Adrenal gland (tissue), 12 donors: Measurements from ENCODE around the gene CD44. TPM values are rescaled to one million over a fixed set of nuclear protein-coding genes. Genes with fewer than 3 reads are reported as not detected.

ENCODE experiments used
- DNase-seq, 7 donors: peaks; one replicate each; pipeline ENCODE4 v3.0.0-alpha.2; 2019 to 2020
- H3K27ac ChIP-seq, 5 donors: fragments of 200-600 bp; sonication (generic) in 4 of 5; 1 replicate in 3 of 5; 2 replicates in 2 of 5; pipeline versions ENCODE4 v1.5.1 to v1.8.0; 2016 to 2020; ENCODE audit warnings: mild to moderate bottlenecking in 1 of 5
- H3K27me3 ChIP-seq: fragments of 200-600 bp; 2 replicates; pipeline ENCODE4 v1.8.0; 2021
- H3K36me3 ChIP-seq, 2 donors: fragments of 200-600 bp; replicated peaks in 1 of 2; 1 replicate in 1 of 2; 2 replicates in 1 of 2; pipeline versions ENCODE4 v1.5.1 to v1.8.0; 2018 to 2022
- H3K4me1 ChIP-seq, 2 donors: fragments of 200-600 bp; replicated peaks in 1 of 2; 1 replicate in 1 of 2; 2 replicates in 1 of 2; pipeline versions ENCODE4 v1.5.1 to v1.8.0; 2018 to 2021
- H3K4me3 ChIP-seq, 4 donors: fragments of 200-600 bp; sonication (generic) in 3 of 4; one replicate each; pipeline ENCODE4 v1.5.1; 2016 to 2018
- H3K9me3 ChIP-seq, 3 donors: fragments of 200-600 bp; sonication (generic) in 1 of 3; replicated peaks in 1 of 3; 1 replicate in 2 of 3; 2 replicates in 1 of 3; pipeline versions ENCODE4 v1.5.1 to v1.8.0; 2016 to 2021
- CTCF ChIP-seq, 6 experiments: fragments of 450-650 bp in 4 of 6; fragments of 200-600 bp in 2 of 6; sonication (generic) in 1 of 6; IDR thresholded peaks; 1 replicate in 5 of 6; 2 replicates in 1 of 6; pipeline versions ENCODE4 v1.5.1 to v1.8.0; 2016 to 2021; ENCODE audit warnings: antibody characterized with exemption in 6 of 6, mild to moderate bottlenecking in 2 of 6, moderate library complexity in 1 of 6
- POLR2A ChIP-seq, 2 donors: fragments of 450-650 bp; IDR thresholded peaks; one replicate each; pipeline ENCODE4 v1.6.1; 2017; ENCODE audit warnings: antibody characterized with exemption in 2 of 2, mild to moderate bottlenecking in 2 of 2, moderate library complexity in 1 of 2
- WGBS, 4 donors: extraction: QIAGEN DNeasy Blood & Tissue Kit in 2 of 4; methylation state at CpG; one replicate each; pipeline versions ENCODE4 v1.1.5 to v1.1.7; 2013 to 2017; 5-methylcytosine and 5-hydroxymethylcytosine counted together
- intact Hi-C, 2 donors: fragments of 100-400 bp; cut with DNase I; formaldehyde crosslinking; loops; one replicate each; pipeline versions ENCODE4 v1.14.1 to v1.15.0; 2022 to 2023
- polyA plus RNA-seq, 3 donors: library from polyadenylated mRNA; stranded (reverse); fragments of 200-250 nt in 2 of 3; fragments of 350-450 nt in 1 of 3; fragmentation: Illumina TruSeq in 1 of 3; extraction: RNeasy Lipid Tissue Mini Kit (QIAGEN cat#74804) in 1 of 3; gene quantifications; one replicate each; pipeline ENCODE4 v1.2.3, GENCODE V29; 2013 to 2014
- total RNA-seq, 9 donors: library from RNA; depleted of rRNA in 4 of 9; stranded (reverse); fragments of >200 nt in 4 of 9; fragments of 120-200 nt in 1 of 9; fragmentation: NEBNext Ultra II Directional in 1 of 9; extraction: Animal tissue kit (Norgen Biotek cat#: 25700) in 1 of 9; gene quantifications; one replicate each; pipeline versions ENCODE4 v1.1.0 to v1.2.4, GENCODE V29; 2013 to 2023
- donor health status: healthy with polysubstance abuse.
- donor health status: Bipolar disorder and iron deficiency.
- donor health status: DM: yes; HTN: yes; CAD: no.
- donor health status: DM: no; HTN: no; CAD: no.
- donor health status: DM: no; HTN: no; CAD: no.
- donor health status: DM: yes; HTN: yes; CAD: no.

CD44 gene
- total and polyA plus RNA-seq, 12 donors = 10.2 to 110 (median 77.5) TPM

GRCh38 chr11:35232891-35233330 is 93.9 kb downstream of the CD44 start:
- WGBS, 4 donors = 85 to 91% (median 88%) methylated on average over 4 of the region's 4 CpGs

GRCh38 chr11:35233518-35233917 is 94.5 kb downstream of the CD44 start:
- Histone ChIP-seq H3K36me3 (peaks cover 0 to 6% of the 10 kb centered on the region in 2 donors), H3K27me3 (no peaks in the 10 kb centered on the region), H3K4me1 (peaks cover 0 to 6% of the 10 kb centered on the region in 2 donors), H3K9me3 (no peaks in the 10 kb centered on the region), H3K27ac (no peak overlapping the region), H3K4me3 (no peak overlapping the region)
- intact Hi-C loops = loop anchor here in 1 of 2 donors (10.0 kb wide), 1 partner anchor 299 kb away; no protein-coding TSS in a partner anchor
- WGBS, 4 donors = 73 to 88% (median 82%) methylated on average over 1 of the region's 1 CpG
- no peak for DNase-seq
- TF ChIP-seq CTCF (IDR thresholded peaks at IDR 0.05) (no peak), POLR2A (IDR thresholded peaks at IDR 0.05) (no peak)

More at GRCh38 chr11:35232891-35233330, 93.9 kb downstream of the CD44 start:
- peaks cover 0 to 3% of the 10 kb centered on the region in 2 donors for H3K4me1 ChIP-seq
- intact Hi-C loops = loop anchor here in 1 of 2 donors (10.0 kb wide), 1 partner anchor 298 kb away; no protein-coding TSS in a partner anchor
- no peak overlapping the region for H3K27ac ChIP-seq
- H3K4me3 ChIP-seq = no peak overlapping the region
- no peaks in the 10 kb centered on the region for H3K27me3 ChIP-seq
- no peaks in the 10 kb centered on the region for H3K9me3 ChIP-seq
- TF ChIP-seq CTCF (IDR thresholded peaks at IDR 0.05) (no peak), POLR2A (IDR thresholded peaks at IDR 0.05) (no peak)
- DNase-seq = no peak
- H3K36me3 ChIP-seq = peaks cover 0 to 6% of the 10 kb centered on the region in 2 donors

DNA sequence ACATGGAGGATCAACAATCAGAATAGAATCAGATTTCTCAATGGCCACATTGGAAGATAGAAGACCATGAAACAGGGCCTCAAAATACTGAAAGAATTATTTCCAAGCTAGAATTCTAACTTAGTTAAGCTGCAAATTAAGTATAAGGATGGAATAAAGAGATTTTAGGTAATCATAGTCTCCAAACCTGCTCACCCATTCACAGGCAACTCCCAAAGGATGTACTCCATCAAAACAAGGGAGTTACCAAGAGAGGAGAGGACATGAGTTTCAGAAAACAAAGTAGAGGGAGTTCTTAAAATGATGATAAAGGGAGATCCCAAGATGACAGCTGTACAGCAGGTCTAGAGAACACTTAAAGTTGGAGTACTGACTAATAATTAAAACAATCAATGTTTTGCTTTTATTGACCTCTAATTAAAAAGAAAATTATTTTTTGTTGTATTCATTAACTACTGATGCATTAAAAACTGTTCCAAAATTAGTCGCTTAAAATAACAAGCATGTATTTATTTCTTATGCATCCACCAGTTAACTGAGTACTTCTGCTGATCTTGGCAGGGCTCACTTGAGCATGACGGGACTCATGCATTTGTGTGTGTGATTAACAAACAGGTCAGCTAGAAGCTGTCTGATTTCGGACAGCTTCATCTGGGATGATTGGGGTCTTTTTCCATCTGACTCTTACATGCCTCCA is 95.6 kb downstream of the CD44 start:
- 87 to 97% (median 93%) methylated on average over 3 of the region's 3 CpGs for WGBS, 4 donors
- no peaks in the 10 kb centered on the region for H3K9me3 ChIP-seq
- no peak for TF ChIP-seq CTCF (IDR thresholded peaks at IDR 0.05)
- no peak for TF ChIP-seq POLR2A (IDR thresholded peaks at IDR 0.05)
- no peak overlapping the region for H3K4me3 ChIP-seq
- H3K27me3 ChIP-seq = no peaks in the 10 kb centered on the region
- no peak overlapping the region for H3K27ac ChIP-seq
- DNase-seq = no peak
- H3K4me1 ChIP-seq = peaks cover 0 to 8% of the 10 kb centered on the region in 2 donors
- peaks cover 0 to under 1% of the 10 kb centered on the region in 2 donors for H3K36me3 ChIP-seq
- intact Hi-C loops = loop anchor here in 1 of 2 donors (10.0 kb wide), 1 partner anchor 300 kb away; no protein-coding TSS in a partner anchor

- no peaks in the 10 kb centered on the region for H3K27me3 ChIP-seq
- peaks cover 0 to 8% of the 10 kb centered on the region in 2 donors for H3K4me1 ChIP-seq
- H3K9me3 ChIP-seq = no peaks in the 10 kb centered on the region
- intact Hi-C loops = loop anchor here in 1 of 2 donors (10.0 kb wide), 1 partner anchor 300 kb away; no protein-coding TSS in a partner anchor
- no peak overlapping the region for H3K4me3 ChIP-seq
- no peaks in the 10 kb centered on the region for H3K36me3 ChIP-seq
- 84 to 92% (median 88%) methylated on average over 2 of the region's 2 CpGs for WGBS, 4 donors
- TF ChIP-seq POLR2A (IDR thresholded peaks at IDR 0.05) = no peak
- TF ChIP-seq CTCF (IDR thresholded peaks at IDR 0.05) = no peak
- no peak overlapping the region for H3K27ac ChIP-seq
- DNase-seq = no peak
Observed at GRCh38 chr11:35235157-35235468, 96.1 kb downstream of the CD44 start.
